Neutrophil (primary cell): ENCODE data around the gene TNRC6A.

Experiments used
- H3K27ac ChIP-seq: fragments of 200-600 bp; sonication (generic); 2 replicates; pipeline ENCODE4 v1.5.1; 2016; ENCODE audit warnings: mild to moderate bottlenecking, moderate library complexity
- H3K27me3 ChIP-seq: fragments of 200-600 bp; sonication (generic); 2 replicates; pipeline ENCODE4 v1.6.0; 2016; ENCODE audit warnings: mild to moderate bottlenecking
- H3K36me3 ChIP-seq: fragments of 200-600 bp; sonication (generic); 2 replicates; pipeline ENCODE4 v1.5.1; 2017
- H3K4me1 ChIP-seq, 2 experiments: fragments of 200-600 bp in 1 of 2; sonication (generic) in 1 of 2; 1 replicate in 1 of 2; 2 replicates in 1 of 2; pipeline versions ENCODE4 v1.5.1 to v1.6.1; 2013 to 2016; ENCODE audit warnings: low read depth in 1 of 2, low read length in 1 of 2, mild to moderate bottlenecking in 1 of 2, moderate library complexity in 1 of 2; ENCODE audit not compliant: control insufficient read depth in 1 of 2, insufficient read depth in 1 of 2
- H3K4me3 ChIP-seq, 2 experiments: fragments of 200-600 bp in 1 of 2; sonication (generic) in 1 of 2; 1 replicate in 1 of 2; 2 replicates in 1 of 2; pipeline ENCODE4 v1.5.1; 2013 to 2016; ENCODE audit warnings: low read depth in 1 of 2, low read length in 1 of 2, mild to moderate bottlenecking in 1 of 2, moderate library complexity in 1 of 2
- H3K9me3 ChIP-seq: fragments of 200-600 bp; sonication (generic); 2 replicates; pipeline ENCODE4 v1.5.1; 2016
- CTCF ChIP-seq: fragments of 200-600 bp; sonication (generic); IDR thresholded peaks from 2 replicates; pipeline ENCODE4 v1.5.1; 2016; ENCODE audit warnings: antibody characterized with exemption

TNRC6A gene

GRCh38 chr16:24686678-24687077 lies 42.8 kb upstream of the TNRC6A start:
- no peak for TF ChIP-seq CTCF
- Histone ChIP-seq H3K27me3 (peaks cover 4% of the 10 kb centered on the region), H3K4me3 (no peak overlapping the region), H3K36me3 (no peaks in the 10 kb centered on the region), H3K4me1 (no peaks in the 10 kb centered on the region), H3K27ac (no peak overlapping the region), H3K9me3 (no peaks in the 10 kb centered on the region)

GRCh38 chr16:24688359-24688758 lies 41.1 kb upstream of the TNRC6A start:
- Histone ChIP-seq H3K27ac (no peak overlapping the region), H3K36me3 (no peaks in the 10 kb centered on the region), H3K4me3 (no peak overlapping the region), H3K4me1 (no peaks in the 10 kb centered on the region), H3K9me3 (no peaks in the 10 kb centered on the region), H3K27me3 (peaks cover 4% of the 10 kb centered on the region)
- no peak for TF ChIP-seq CTCF

DNA sequence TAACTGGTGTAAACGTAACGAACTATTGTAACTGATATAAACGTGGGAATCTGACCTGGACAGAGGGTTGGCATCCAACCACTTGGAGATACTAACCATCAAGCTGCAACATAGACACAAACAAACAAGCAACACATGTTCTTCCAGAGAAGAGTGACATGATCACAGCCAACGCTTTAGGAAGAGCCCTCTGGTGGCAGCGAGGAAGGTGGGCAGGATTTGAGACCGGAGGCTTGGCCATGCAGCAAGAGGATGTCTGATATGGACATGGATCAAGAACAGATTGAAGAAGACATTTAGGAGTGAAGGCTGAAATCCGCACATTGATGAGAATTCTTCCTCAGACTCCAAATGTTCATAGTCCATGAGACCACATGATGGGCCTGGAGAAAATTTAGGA lies 40.3 kb upstream of the TNRC6A start:
- peaks cover 4% of the 10 kb centered on the region for H3K27me3 ChIP-seq
- TF ChIP-seq CTCF: no peak

DNA sequence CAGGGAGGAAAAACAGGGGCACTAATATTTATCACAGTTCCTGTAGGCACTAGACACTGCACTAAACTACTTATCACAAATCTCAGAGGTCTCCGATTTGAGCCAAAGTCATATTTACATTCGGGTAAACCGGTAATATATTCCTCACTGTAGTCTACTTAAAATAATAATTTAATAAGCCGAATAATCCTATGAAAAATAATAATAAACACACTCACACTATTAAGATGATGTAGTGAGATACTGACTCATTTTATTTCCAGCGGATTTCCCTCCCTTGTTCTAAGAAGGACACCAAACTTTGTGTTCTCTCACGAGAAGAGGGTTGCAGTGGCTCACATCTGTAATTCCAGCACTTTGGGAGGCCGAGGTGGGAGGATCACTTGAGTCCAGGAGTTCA lies 36.6 kb upstream of the TNRC6A start:
- no peak overlapping the region for H3K4me3 ChIP-seq
- H3K4me1 ChIP-seq: no peaks in the 10 kb centered on the region
- no peaks in the 10 kb centered on the region for H3K9me3 ChIP-seq
- no peaks in the 10 kb centered on the region for H3K36me3 ChIP-seq
- no peak for TF ChIP-seq CTCF
- no peaks in the 10 kb centered on the region for H3K27me3 ChIP-seq
- H3K27ac ChIP-seq: no peak overlapping the region

More for the DNA sequence above, 40.3 kb upstream of the TNRC6A start:
- Histone ChIP-seq H3K27ac (no peak overlapping the region), H3K4me3 (no peak overlapping the region), H3K36me3 (no peaks in the 10 kb centered on the region), H3K4me1 (no peaks in the 10 kb centered on the region), H3K9me3 (no peaks in the 10 kb centered on the region)

DNA sequence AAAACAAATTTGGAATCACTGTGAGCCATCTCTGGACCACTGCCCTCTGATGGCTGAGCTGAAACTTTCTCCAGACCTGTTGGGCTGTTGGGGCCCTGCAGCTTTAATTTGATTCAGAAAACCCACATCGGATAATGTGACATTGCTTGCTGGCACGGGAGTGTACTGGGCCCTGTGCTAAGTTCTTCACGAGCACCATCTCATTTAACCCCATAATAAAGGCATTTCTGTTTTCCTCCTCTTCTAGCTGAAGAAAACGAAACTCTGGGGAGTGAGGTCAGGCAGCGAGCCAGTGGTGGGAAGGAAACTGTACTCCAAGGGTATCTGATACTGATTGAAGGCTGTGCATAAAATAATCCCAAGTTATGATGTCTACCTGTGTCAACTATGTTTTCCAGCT lies 34.5 kb upstream of the TNRC6A start:
- H3K4me1 ChIP-seq: no peaks in the 10 kb centered on the region
- no peak overlapping the region for H3K27ac ChIP-seq
- peaks cover 2% of the 10 kb centered on the region for H3K27me3 ChIP-seq
- no peaks in the 10 kb centered on the region for H3K9me3 ChIP-seq
- H3K4me3 ChIP-seq: no peak overlapping the region
- no peaks in the 10 kb centered on the region for H3K36me3 ChIP-seq
- TF ChIP-seq CTCF: no peak

DNA sequence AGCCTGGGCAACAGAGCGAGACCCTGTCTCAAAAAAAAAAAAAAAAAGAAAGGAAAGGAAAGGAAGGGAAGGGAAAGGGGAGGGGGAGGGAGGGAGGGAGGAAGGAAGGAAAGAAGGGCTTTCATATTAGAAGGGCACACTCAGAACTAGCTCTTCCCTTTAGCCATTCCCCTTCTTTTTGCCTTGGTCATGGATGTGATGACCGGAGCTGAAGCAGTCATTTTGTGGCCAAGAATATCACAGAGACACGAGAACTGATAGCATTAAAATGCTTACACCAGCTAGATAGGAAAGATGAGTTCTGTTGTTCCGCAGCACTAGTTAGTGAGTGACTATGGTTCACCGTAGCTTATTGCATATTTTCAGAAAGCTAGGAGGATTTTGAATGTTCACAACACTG lies 32.8 kb upstream of the TNRC6A start:
- H3K27me3 ChIP-seq: peaks cover 11% of the 10 kb centered on the region
- no peak overlapping the region for H3K4me3 ChIP-seq
- no peak for TF ChIP-seq CTCF
- no peaks in the 10 kb centered on the region for H3K36me3 ChIP-seq
- no peak overlapping the region for H3K27ac ChIP-seq
- no peaks in the 10 kb centered on the region for H3K9me3 ChIP-seq
- H3K4me1 ChIP-seq: no peaks in the 10 kb centered on the region
